Hepatocyte (in vitro differentiated cells): Measurements from ENCODE around the gene ADGRD1. TPM values are rescaled to one million over a fixed set of nuclear protein-coding genes. Genes with fewer than 3 reads are reported as not detected.
A peak's percentile ranks its signal among the peaks of the same experiment; 100 is the strongest.

Experiments used
- DNase-seq: peaks from one replicate; pipeline ENCODE4 v3.0.0-alpha.2; 2016; ENCODE audit warnings: low spot score
- H2AFZ ChIP-seq: fragments of 200-600 bp; sonication (generic); 2 replicates; pipeline ENCODE4 v1.6.0; 2016; ENCODE audit warnings: antibody characterized with exemption, mild to moderate bottlenecking
- H3K27ac ChIP-seq: fragments of 200-600 bp; sonication (generic); 2 replicates; pipeline ENCODE4 v1.5.1; 2016; ENCODE audit warnings: mild to moderate bottlenecking
- H3K27me3 ChIP-seq: fragments of 200-600 bp; sonication (generic); 2 replicates; pipeline ENCODE4 v1.6.1; 2016
- H3K36me3 ChIP-seq: fragments of 200-600 bp; sonication (generic); replicated peaks from 2 replicates; pipeline ENCODE4 v1.5.1; 2016; ENCODE audit warnings: low read depth; ENCODE audit not compliant: insufficient read depth
- H3K4me1 ChIP-seq: fragments of 200-600 bp; sonication (generic); 2 replicates; pipeline ENCODE4 v1.5.1; 2016; ENCODE audit warnings: mild to moderate bottlenecking, moderate library complexity; ENCODE audit not compliant: insufficient read depth
- H3K4me2 ChIP-seq: fragments of 200-600 bp; sonication (generic); 2 replicates; pipeline ENCODE4 v1.6.0; 2016
- H3K4me3 ChIP-seq: fragments of 200-600 bp; sonication (generic); 2 replicates; pipeline ENCODE4 v1.5.1; 2016; ENCODE audit warnings: mild to moderate bottlenecking
- H3K79me2 ChIP-seq: fragments of 200-600 bp; sonication (generic); 2 replicates; pipeline ENCODE4 v1.6.0; 2017; ENCODE audit warnings: mild to moderate bottlenecking
- H3K9me2 ChIP-seq: fragments of 200-600 bp; sonication (generic); replicated peaks from 2 replicates; pipeline ENCODE4 v1.6.0; 2017; ENCODE audit warnings: mild to moderate bottlenecking; ENCODE audit not compliant: insufficient read depth
- H3K9me3 ChIP-seq: fragments of 200-600 bp; sonication (generic); 2 replicates; pipeline ENCODE4 v1.5.1; 2016; ENCODE audit warnings: low read depth, mild to moderate bottlenecking
- H4K20me1 ChIP-seq: fragments of 200-600 bp; sonication (generic); 2 replicates; pipeline ENCODE4 v1.6.0; 2016; ENCODE audit warnings: mild to moderate bottlenecking; ENCODE audit not compliant: insufficient read depth, poor library complexity, severe bottlenecking
- CTCF ChIP-seq: fragments of 200-600 bp; sonication (generic); IDR thresholded peaks from 2 replicates; pipeline ENCODE4 v1.5.1; 2016; ENCODE audit warnings: antibody characterized with exemption, mild to moderate bottlenecking; ENCODE audit not compliant: poor library complexity
- EZH2 ChIP-seq: fragments of 200-600 bp; sonication (generic); IDR thresholded peaks from 2 replicates; pipeline ENCODE4 v1.6.1; 2016; ENCODE audit warnings: antibody characterized with exemption, mild to moderate bottlenecking, borderline replicate concordance
- EZH2phosphoT487 ChIP-seq: fragments of 200-600 bp; sonication (generic); IDR thresholded peaks from one replicate; pipeline ENCODE4 v1.6.1; 2018; ENCODE audit warnings: antibody characterized with exemption, mild to moderate bottlenecking, low read depth, moderate library complexity; ENCODE audit not compliant: unreplicated experiment, severe bottlenecking
- WGBS: methylation state at CpG from one replicate; pipeline ENCODE4 v1.1.6; 2016; ENCODE audit warnings: low lambda C conversion rate; ENCODE audit errors: missing lambda C conversion rate; 5-methylcytosine and 5-hydroxymethylcytosine counted together
- polyA plus RNA-seq: library from polyadenylated mRNA; unstranded; fragments of >200 nt; fragmentation: Nextera tagmentation; extraction: Ambion mirVana; gene quantifications from 2 replicates; pipeline ENCODE4 v1.2.1, GENCODE V29; 2016
- total RNA-seq: library from RNA; depleted of rRNA; stranded (reverse); fragments of >200 nt; gene quantifications from 2 replicates; pipeline ENCODE4 v1.2.3, GENCODE V29; 2014

The ADGRD1 gene
- total and polyA plus RNA-seq, 2 experiments from 2014 or later = 18.1 to 18.5 TPM

DNA sequence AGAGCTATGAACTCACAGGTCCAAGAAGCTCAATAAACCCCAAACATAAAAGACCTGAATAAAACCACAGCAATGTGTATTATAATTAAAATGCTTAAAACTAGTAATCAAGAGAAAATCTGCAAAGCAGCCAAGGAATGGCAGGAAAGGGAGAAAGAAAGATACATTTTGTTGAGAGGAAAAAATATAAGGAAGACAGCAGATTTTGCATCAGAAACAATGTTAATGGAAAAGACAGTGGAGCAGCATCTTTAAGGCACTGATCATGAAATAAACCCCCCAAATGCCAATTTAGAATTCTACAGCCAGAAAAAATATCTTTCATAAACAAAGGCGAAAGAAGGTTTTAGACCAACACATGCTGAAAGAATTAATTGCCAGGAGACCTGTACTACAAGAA, 42.5 kb upstream of the ADGRD1 start:
- H4K20me1 ChIP-seq = no peaks in the 10 kb centered on the region
- no peaks in the 10 kb centered on the region for H3K36me3 ChIP-seq
- 86% methylated on average over 1 of the region's 1 CpG for WGBS
- no peaks in the 10 kb centered on the region for H3K4me1 ChIP-seq
- H3K27me3 ChIP-seq = peaks cover 3% of the 10 kb centered on the region
- H3K9me2 ChIP-seq = no peaks in the 10 kb centered on the region
- no peak overlapping the region for H2AFZ ChIP-seq
- H3K79me2 ChIP-seq = no peaks in the 10 kb centered on the region
- no peak overlapping the region for H3K4me2 ChIP-seq
- TF ChIP-seq CTCF (no peak), EZH2 (no peak), EZH2phosphoT487 (no peak)
- H3K9me3 ChIP-seq = peaks cover 8% of the 10 kb centered on the region
- H3K27ac ChIP-seq = no peak overlapping the region
- DNase-seq = no peak
- H3K4me3 ChIP-seq = no peak overlapping the region

DNA sequence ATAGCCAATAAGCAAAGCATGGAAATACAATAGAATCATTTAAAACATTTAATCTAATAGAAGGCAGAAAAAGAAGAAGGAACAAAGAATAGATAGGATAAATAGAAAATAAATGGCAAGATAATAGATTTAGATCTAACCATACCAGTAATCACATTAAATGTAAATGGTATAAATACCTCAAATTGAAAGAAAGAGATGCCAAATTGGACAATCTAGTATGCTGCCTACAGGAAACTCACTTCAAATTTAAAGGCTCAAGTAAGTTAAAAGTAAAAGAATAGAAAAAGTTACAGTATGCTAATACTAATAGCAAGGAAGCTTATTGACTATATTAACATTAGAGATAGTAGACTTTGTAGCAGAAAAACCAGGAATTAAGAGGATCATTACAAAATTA, 41.8 kb upstream of the ADGRD1 start:
- Histone ChIP-seq H3K4me2 (no peak overlapping the region), H3K79me2 (no peaks in the 10 kb centered on the region), H3K27ac (no peak overlapping the region), H3K9me3 (peaks cover 8% of the 10 kb centered on the region), H3K9me2 (no peaks in the 10 kb centered on the region), H3K27me3 (peaks cover 3% of the 10 kb centered on the region), H3K4me3 (no peak overlapping the region), H4K20me1 (no peaks in the 10 kb centered on the region), H2AFZ (no peak overlapping the region), H3K36me3 (no peaks in the 10 kb centered on the region), H3K4me1 (no peaks in the 10 kb centered on the region)
- DNase-seq = no peak
- no peak for TF ChIP-seq EZH2phosphoT487
- TF ChIP-seq EZH2 = no peak
- no peak for TF ChIP-seq CTCF

DNA sequence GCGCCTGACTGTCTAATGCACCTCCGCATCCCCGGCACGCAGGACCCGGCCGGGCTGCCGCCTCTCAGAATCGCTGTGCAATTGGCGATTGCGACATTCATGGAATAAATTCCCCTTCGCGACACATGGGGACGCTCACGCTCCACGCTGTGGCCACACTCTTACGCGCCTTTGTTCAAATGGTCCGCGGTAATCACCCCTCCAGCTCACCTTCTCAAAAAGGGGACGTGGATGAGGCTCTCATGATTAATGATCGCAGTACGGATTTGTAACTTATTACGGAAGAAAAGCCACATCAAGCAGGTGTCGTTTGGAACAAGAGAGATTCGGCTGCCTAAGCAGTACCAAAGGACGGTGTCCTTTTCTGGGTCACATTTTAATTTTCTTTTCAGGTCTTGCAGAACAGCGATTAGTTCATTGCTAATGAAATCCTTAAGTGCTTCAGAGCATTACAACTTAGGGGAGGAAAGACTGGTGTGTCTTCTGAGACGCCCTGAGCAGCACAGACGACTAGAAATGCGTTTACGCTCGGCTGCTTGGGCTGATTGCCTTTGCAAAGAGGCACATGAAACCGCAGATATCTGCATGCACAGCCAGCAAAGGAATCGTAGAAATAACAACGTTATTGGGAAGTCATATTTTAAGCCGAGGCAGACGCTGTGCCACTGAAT, 37.3 kb upstream of the ADGRD1 start:
- TF ChIP-seq CTCF = peak; percentile 92
- no peak for TF ChIP-seq EZH2phosphoT487
- Histone ChIP-seq H3K9me3 (peaks cover 6% of the 10 kb centered on the region), H3K27me3 (peaks cover 3% of the 10 kb centered on the region), H3K36me3 (no peaks in the 10 kb centered on the region), H2AFZ (peak overlapping the region; percentile 7), H3K4me1 (peaks cover 9% of the 10 kb centered on the region), H3K27ac (no peak overlapping the region), H4K20me1 (no peaks in the 10 kb centered on the region), H3K79me2 (no peaks in the 10 kb centered on the region), H3K4me3 (no peak overlapping the region), H3K4me2 (peak overlapping the region; percentile 69), H3K9me2 (no peaks in the 10 kb centered on the region)
- DNase-seq = peak; percentile 81
- 27% methylated on average over 36 of the region's 37 CpGs for WGBS
